Esophagus muscularis mucosa (tissue), 4 donors: ENCODE data around the gene CYP2W1. TPM values are rescaled to one million over a fixed set of nuclear protein-coding genes. Genes with fewer than 3 reads are reported as not detected.

Experiments used
- DNase-seq: peaks from one replicate; pipeline ENCODE4 v3.0.0-alpha.2; 2017; ENCODE audit errors: extremely low spot score
- H3K27ac ChIP-seq, 4 donors: fragments of 200-600 bp; sonication (generic); replicated peaks in 1 of 4; 1 replicate in 3 of 4; 2 replicates in 1 of 4; pipeline ENCODE4 v1.5.1; 2016 to 2019; ENCODE audit warnings: mild to moderate bottlenecking in 1 of 4
- H3K27me3 ChIP-seq, 4 donors: fragments of 200-600 bp; sonication (generic); one replicate each; pipeline versions ENCODE4 v1.5.1 to v1.6.0; 2016 to 2019
- H3K36me3 ChIP-seq, 4 donors: fragments of 200-600 bp; sonication (generic); one replicate each; pipeline ENCODE4 v1.5.1; 2016 to 2019
- H3K4me1 ChIP-seq, 4 donors: fragments of 200-600 bp; sonication (generic); one replicate each; pipeline ENCODE4 v1.5.1; 2016 to 2019
- H3K4me3 ChIP-seq, 4 donors: fragments of 200-600 bp; sonication (generic); 1 replicate in 2 of 4; 2 replicates in 2 of 4; pipeline ENCODE4 v1.5.1; 2016 to 2019; ENCODE audit warnings: mild to moderate bottlenecking in 4 of 4, moderate library complexity in 1 of 4
- H3K9me3 ChIP-seq, 4 donors: fragments of 200-600 bp; sonication (generic); 1 replicate in 3 of 4; 2 replicates in 1 of 4; pipeline ENCODE4 v1.5.1; 2016 to 2019
- CTCF ChIP-seq, 3 experiments: fragments of 200-600 bp in 2 of 3; fragments of 450-650 bp in 1 of 3; sonication (generic) in 2 of 3; IDR thresholded peaks; one replicate each; pipeline ENCODE4 v1.5.1; 2017 to 2019; ENCODE audit warnings: antibody characterized with exemption in 3 of 3, mild to moderate bottlenecking in 2 of 3, moderate library complexity in 1 of 3
- EP300 ChIP-seq: sonication (generic); formaldehyde crosslinking; IDR thresholded peaks from one replicate; pipeline ENCODE4 v1.6.1; 2017; ENCODE audit warnings: antibody characterized with exemption
- POLR2A ChIP-seq: fragments of 450-650 bp; IDR thresholded peaks from one replicate; pipeline ENCODE4 v1.6.1; 2017; ENCODE audit warnings: antibody characterized with exemption, moderate library complexity, mild to moderate bottlenecking, low read depth
- POLR2AphosphoS5 ChIP-seq, 2 donors: sonication (generic); formaldehyde crosslinking; IDR thresholded peaks; one replicate each; pipeline ENCODE4 v1.6.1; 2017; ENCODE audit warnings: antibody characterized with exemption in 2 of 2
- WGBS: methylation state at CpG from one replicate; pipeline ENCODE4 v1.1.5; 2018; 5-methylcytosine and 5-hydroxymethylcytosine counted together
- intact Hi-C: fragments of 100-400 bp; cut with DNase I; formaldehyde crosslinking; loops from one replicate; pipeline ENCODE4 v1.15.1; 2023
- total RNA-seq, 4 donors: library from RNA; depleted of rRNA; stranded (reverse); fragments of >200 nt; gene quantifications; one replicate each; pipeline versions ENCODE4 v1.1.0 to v1.2.1, GENCODE V29; 2016

The CYP2W1 gene
- total RNA-seq, 4 donors from 2014 or later = 0.23 to 0.66 TPM; not detected in 2

- no peak for TF ChIP-seq POLR2AphosphoS5 (IDR thresholded peaks at IDR 0.05)
- intact Hi-C loops = no loop called here
Observed at GRCh38 chr7:1004018-1004852, 21.3 kb downstream of the CYP2W1 start.

GRCh38 chr7:1005303-1005702, 22.3 kb downstream of the CYP2W1 start:
- H3K4me1 ChIP-seq = peaks cover 0 to 8% (median 0%) of the 10 kb centered on the region in 4 donors
- DNase-seq = no peak
- no peak overlapping the region for H3K27ac ChIP-seq
- TF ChIP-seq EP300 (no peak), POLR2A (no peak), POLR2AphosphoS5 (IDR thresholded peaks at IDR 0.05) (no peak), CTCF (IDR thresholded peaks at IDR 0.05) (no peak)
- intact Hi-C loops = no loop called here
- WGBS = 90% methylated on average over 3 of the region's 21 CpGs
- H3K4me3 ChIP-seq = no peak overlapping the region
- peaks cover 6 to 67% (median 58%) of the 10 kb centered on the region in 4 donors for H3K36me3 ChIP-seq
- H3K9me3 ChIP-seq = no peaks in the 10 kb centered on the region
- H3K27me3 ChIP-seq = no peaks in the 10 kb centered on the region

More at GRCh38 chr7:1004018-1004852, 21.3 kb downstream of the CYP2W1 start:
- Histone ChIP-seq H3K9me3 (no peaks in the 10 kb centered on the region), H3K27me3 (no peaks in the 10 kb centered on the region), H3K4me1 (peaks cover 0 to 4% (median 0%) of the 10 kb centered on the region in 4 donors), H3K36me3 (peaks cover 0 to 69% (median 56%) of the 10 kb centered on the region in 4 donors), H3K27ac (no peak overlapping the region), H3K4me3 (no peak overlapping the region)
- DNase-seq = no peak
- WGBS = 85% methylated on average over 28 of the region's 32 CpGs

- H3K4me1 ChIP-seq = peaks cover 0 to 34% (median 10%) of the 10 kb centered on the region in 4 donors
- no peak overlapping the region for H3K27ac ChIP-seq
- TF ChIP-seq POLR2A (no peak), CTCF (IDR thresholded peaks at IDR 0.05) (no peak), EP300 (no peak), POLR2AphosphoS5 (IDR thresholded peaks at IDR 0.05) (no peak)
- H3K36me3 ChIP-seq = peaks cover 6 to 60% (median 53%) of the 10 kb centered on the region in 4 donors
- intact Hi-C loops = no loop called here
- WGBS = 84% methylated on average over 6 of the region's 15 CpGs
- H3K27me3 ChIP-seq = no peaks in the 10 kb centered on the region
- no peak overlapping the region for H3K4me3 ChIP-seq
- no peaks in the 10 kb centered on the region for H3K9me3 ChIP-seq
- no peak for DNase-seq
Observed at GRCh38 chr7:1007901-1008300, 24.9 kb downstream of the CYP2W1 start.

- Histone ChIP-seq H3K36me3 (peaks cover 6 to 60% (median 53%) of the 10 kb centered on the region in 4 donors), H3K9me3 (no peaks in the 10 kb centered on the region), H3K27ac (no peak overlapping the region), H3K27me3 (no peaks in the 10 kb centered on the region), H3K4me3 (no peak overlapping the region), H3K4me1 (peaks cover 0 to 43% (median 19%) of the 10 kb centered on the region in 4 donors)
- intact Hi-C loops = no loop called here
- no peak for TF ChIP-seq EP300
- no peak for TF ChIP-seq POLR2A
- TF ChIP-seq POLR2AphosphoS5 (IDR thresholded peaks at IDR 0.05) = no peak
- TF ChIP-seq CTCF (IDR thresholded peaks at IDR 0.05) = no peak
- 93% methylated on average over 37 of the region's 37 CpGs for WGBS
- no peak for DNase-seq
Observed at GRCh38 chr7:1008733-1009363, 25.9 kb downstream of the CYP2W1 start.

GRCh38 chr7:1009747-1010146, 26.8 kb downstream of the CYP2W1 start:
- DNase-seq = no peak
- intact Hi-C loops = no loop called here
- peaks cover 0 to 50% (median 28%) of the 10 kb centered on the region in 4 donors for H3K4me1 ChIP-seq
- 90% methylated on average over 10 of the region's 22 CpGs for WGBS
- peaks cover 6 to 51% (median 47%) of the 10 kb centered on the region in 4 donors for H3K36me3 ChIP-seq
- no peaks in the 10 kb centered on the region for H3K9me3 ChIP-seq
- H3K27ac ChIP-seq = no peak overlapping the region
- H3K4me3 ChIP-seq = no peak overlapping the region
- H3K27me3 ChIP-seq = no peaks in the 10 kb centered on the region
- TF ChIP-seq POLR2A = no peak
